ENCODE measurements around the gene TMEM138. TPM values are rescaled to one million over a fixed set of nuclear protein-coding genes. Genes with fewer than 3 reads are reported as not detected.

The TMEM138 gene
- total and polyA plus RNA-seq, 2 of the 13 experiments (the other 11 are each of a cell fraction or from before 2014, with no cell fraction given) = 43.5 to 61.0 TPM

GRCh38 chr11:61404103-61404502 lies 41.9 kb downstream of the TMEM138 start:
- H2AFZ ChIP-seq (ENCODE audit: low read length) = no peak overlapping the region
- no peaks in the 10 kb centered on the region for H3K79me2 ChIP-seq (ENCODE audit: insufficient read depth, low read length)
- no peak overlapping the region for H3K9ac ChIP-seq (ENCODE audit: insufficient read depth, low read depth, low read length)
- no peak overlapping the region for H3K27ac ChIP-seq (ENCODE audit: extremely low read length, insufficient read depth, low read length)
- no peaks in the 10 kb centered on the region for H3K27me3 ChIP-seq (ENCODE audit: control insufficient read depth in 1 of 2, insufficient read depth in 2 of 2, low read length in 2 of 2)
- ATAC-seq = no peak
- CTCF ChIA-PET (ENCODE audit: low intra/inter-chr PET ratio, low total read pairs) = no interaction called here
- POLR2A ChIA-PET = interaction anchor here (0.8 to 1.2 kb wide), 2 partner anchors 11 to 26 kb away, joined by 3 to 10 read pairs; partner anchors contain the start of genes CPSF7, SDHAF2 and TMEM216
- no peaks in the 10 kb centered on the region for H4K20me1 ChIP-seq (ENCODE audit: insufficient read depth, low read length)
- over 99% methylated on average over 5 of the region's 5 CpGs for WGBS (ENCODE audit: low lambda C conversion rate)
- in situ Hi-C loops (cut with HindIII; ENCODE audit: extremely low pct_ligation_motif_present, low pct_unique_long_range_greater_than_20kb) (no loop called here), intact Hi-C loops (cut with micrococcal nuclease; ENCODE audit: unreplicated experiment) (no loop called here)
- FAIRE-seq = no peak
- no peak for DNase-seq (ENCODE audit: low spot score)
- H3K4me3 ChIP-seq (replicated peaks in 1 of 3; ENCODE audit: insufficient read depth in 1 of 3, low read depth in 2 of 3, low read length in 3 of 3) = no peak overlapping the region
- BruUV-seq (replicated peaks) = TSS peak; percentile 17
- H3K4me2 ChIP-seq (ENCODE audit: low read depth, low read length) = no peak overlapping the region
- no peak for TF ChIP-seq ZNF121 (CRISPR knock-in tag; IDR thresholded peaks at IDR 0.05)
- no peak for TF ChIP-seq ZNF331 (CRISPR knock-in tag; IDR thresholded peaks at IDR 0.05)
- no peak for TF ChIP-seq ZNF652 (CRISPR knock-in tag; IDR thresholded peaks at IDR 0.05; ENCODE audit: borderline replicate concordance, low read depth)
- no peak for TF ChIP-seq THAP9 (CRISPR knock-in tag; IDR thresholded peaks at IDR 0.05; ENCODE audit: borderline replicate concordance)
- no peak for TF ChIP-seq NFIC (IDR thresholded peaks at IDR 0.05; ENCODE audit: low read length)
- TF ChIP-seq ZBTB49 (CRISPR knock-in tag; IDR thresholded peaks at IDR 0.05; ENCODE audit: borderline replicate concordance) = no peak
- TF ChIP-seq TFE3 (CRISPR knock-in tag; IDR thresholded peaks at IDR 0.05) = no peak
- no peak for TF ChIP-seq SNAPC5 (CRISPR knock-in tag; IDR thresholded peaks at IDR 0.05; ENCODE audit: borderline replicate concordance)
- TF ChIP-seq SP1 (IDR thresholded peaks at IDR 0.05) = no peak
- TF ChIP-seq SP1 (CRISPR knock-in tag; IDR thresholded peaks at IDR 0.05) = no peak
- TF ChIP-seq ZSCAN9 (CRISPR knock-in tag; IDR thresholded peaks at IDR 0.05; ENCODE audit: borderline replicate concordance) = no peak
- TF ChIP-seq ZBTB1 (CRISPR knock-in tag; IDR thresholded peaks at IDR 0.05; ENCODE audit: borderline replicate concordance) = no peak
- H3K9me3 ChIP-seq (ENCODE audit: low read length) = no peaks in the 10 kb centered on the region
- peaks cover 36 to 63% of the 10 kb centered on the region in 2 experiments for H3K36me3 ChIP-seq (replicated peaks in 1 of 2; ENCODE audit: control insufficient read depth in 1 of 2, insufficient read depth in 2 of 2, low read length in 2 of 2)
- no peaks in the 10 kb centered on the region for H3K4me1 ChIP-seq (ENCODE audit: insufficient read depth, low read length)
